ENCODE results near the gene SNAPC4. TPM values are rescaled to one million over a fixed set of nuclear protein-coding genes. Genes with fewer than 3 reads are reported as not detected.

Gene SNAPC4
- polyA plus RNA-seq, 1 of the 3 experiments (the other 2 are of a cell fraction): 9.2 TPM

DNA sequence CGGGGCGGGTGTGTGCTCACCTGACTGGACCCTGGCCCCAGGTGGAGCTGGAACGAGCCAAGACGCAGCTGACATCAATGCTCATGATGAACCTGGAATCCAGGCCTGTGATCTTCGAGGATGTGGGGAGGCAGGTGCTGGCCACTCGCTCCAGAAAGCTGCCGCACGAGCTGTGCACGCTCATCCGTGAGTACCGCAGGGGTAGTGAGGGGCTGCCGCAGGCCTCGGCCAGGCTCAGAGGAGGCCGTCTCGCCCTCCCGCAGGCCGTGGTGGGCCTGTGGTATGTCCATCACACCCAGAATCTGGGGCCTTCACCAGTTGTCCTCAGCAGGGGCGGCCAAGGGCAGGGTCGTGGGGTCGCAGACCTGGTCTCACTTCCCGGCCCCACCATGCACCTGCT is 21.8 kb upstream of the SNAPC4 start:
- H2AFZ ChIP-seq (ENCODE audit: low read depth): no peak overlapping the region
- ChIA-PET CTCF (no interaction called here), POLR2A (no interaction called here)
- no peak overlapping the region for H3K9ac ChIP-seq
- WGBS (ENCODE audit: low lambda C conversion rate): 96% methylated on average over 8 of the region's 21 CpGs
- H3K4me2 ChIP-seq: no peak overlapping the region
- peaks cover 21 to 59% of the 10 kb centered on the region in 2 experiments for H3K36me3 ChIP-seq (replicated peaks in 1 of 2; ENCODE audit: control insufficient read depth in 1 of 2, insufficient read depth in 2 of 2, low read length in 1 of 2)
- H3F3A ChIP-seq (replicated peaks; ENCODE audit: insufficient read depth): peaks cover 7% of the 10 kb centered on the region
- H3K27me3 ChIP-seq (ENCODE audit: insufficient read depth): no peaks in the 10 kb centered on the region
- H3K79me2 ChIP-seq (ENCODE audit: insufficient read depth): no peaks in the 10 kb centered on the region
- DNase-seq: no peak
- H3K9me2 ChIP-seq: no peaks in the 10 kb centered on the region
- H3K4me3 ChIP-seq (ENCODE audit: low read depth in 2 of 2, low read length in 1 of 2): no peak overlapping the region
- no peaks in the 10 kb centered on the region for H3K4me1 ChIP-seq (ENCODE audit: control insufficient read depth in 1 of 2, insufficient read depth in 2 of 2, low read depth in 1 of 2, low read length in 1 of 2)
- no peak for TF ChIP-seq ZBTB33 (IDR thresholded peaks at IDR 0.05; ENCODE audit: borderline replicate concordance, low read depth)
- TF ChIP-seq JUND (IDR thresholded peaks at IDR 0.05): no peak
- TF ChIP-seq TCF12 (IDR thresholded peaks at IDR 0.05): no peak
- TF ChIP-seq, protein P1, sequence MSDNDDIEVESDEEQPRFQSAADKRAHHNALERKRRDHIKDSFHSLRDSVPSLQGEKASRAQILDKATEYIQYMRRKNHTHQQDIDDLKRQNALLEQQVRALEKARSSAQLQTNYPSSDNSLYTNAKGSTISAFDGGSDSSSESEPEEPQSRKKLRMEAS (IDR thresholded peaks at IDR 0.05; ENCODE audit: low read depth): no peak
- TF ChIP-seq, protein P2, sequence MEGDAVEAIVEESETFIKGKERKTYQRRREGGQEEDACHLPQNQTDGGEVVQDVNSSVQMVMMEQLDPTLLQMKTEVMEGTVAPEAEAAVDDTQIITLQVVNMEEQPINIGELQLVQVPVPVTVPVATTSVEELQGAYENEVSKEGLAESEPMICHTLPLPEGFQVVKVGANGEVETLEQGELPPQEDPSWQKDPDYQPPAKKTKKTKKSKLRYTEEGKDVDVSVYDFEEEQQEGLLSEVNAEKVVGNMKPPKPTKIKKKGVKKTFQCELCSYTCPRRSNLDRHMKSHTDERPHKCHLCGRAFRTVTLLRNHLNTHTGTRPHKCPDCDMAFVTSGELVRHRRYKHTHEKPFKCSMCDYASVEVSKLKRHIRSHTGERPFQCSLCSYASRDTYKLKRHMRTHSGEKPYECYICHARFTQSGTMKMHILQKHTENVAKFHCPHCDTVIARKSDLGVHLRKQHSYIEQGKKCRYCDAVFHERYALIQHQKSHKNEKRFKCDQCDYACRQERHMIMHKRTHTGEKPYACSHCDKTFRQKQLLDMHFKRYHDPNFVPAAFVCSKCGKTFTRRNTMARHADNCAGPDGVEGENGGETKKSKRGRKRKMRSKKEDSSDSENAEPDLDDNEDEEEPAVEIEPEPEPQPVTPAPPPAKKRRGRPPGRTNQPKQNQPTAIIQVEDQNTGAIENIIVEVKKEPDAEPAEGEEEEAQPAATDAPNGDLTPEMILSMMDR (IDR thresholded peaks at IDR 0.05): no peak
- no peak for TF ChIP-seq SMC3 (IDR thresholded peaks at IDR 0.05; ENCODE audit: low read depth, low read length)
- TF ChIP-seq GABPA (IDR thresholded peaks at IDR 0.05; ENCODE audit: low read depth): no peak
- no peak for TF ChIP-seq POLR2AphosphoS5 (IDR thresholded peaks at IDR 0.05; ENCODE audit: low read depth, low read length)
- TF ChIP-seq FOSL2 (IDR thresholded peaks at IDR 0.05; ENCODE audit: borderline replicate concordance, low read depth): no peak
- TF ChIP-seq PBX3 (IDR thresholded peaks at IDR 0.05): no peak
- TF ChIP-seq NFIC (IDR thresholded peaks at IDR 0.05; ENCODE audit: borderline replicate concordance): no peak
- no peak for TF ChIP-seq CHD2 (IDR thresholded peaks at IDR 0.05; ENCODE audit: low read length, partially characterized antibody)
- no peak for TF ChIP-seq USF1 (IDR thresholded peaks at IDR 0.05; ENCODE audit: borderline replicate concordance, low read depth)
- TF ChIP-seq TAF1 (IDR thresholded peaks at IDR 0.05; ENCODE audit: borderline replicate concordance, low read depth, low read length): no peak
- TF ChIP-seq ELF1 (IDR thresholded peaks at IDR 0.05): no peak
- no peak for TF ChIP-seq SIN3A (IDR thresholded peaks at IDR 0.05; ENCODE audit: borderline replicate concordance, low read depth, low read length)
- no peak for TF ChIP-seq RAD21 (IDR thresholded peaks at IDR 0.05; ENCODE audit: low read length)
- no peak for TF ChIP-seq RXRA (IDR thresholded peaks at IDR 0.05; ENCODE audit: borderline replicate concordance, low read depth)
- TF ChIP-seq NRF1 (IDR thresholded peaks at IDR 0.05; ENCODE audit: low read depth, low read length): no peak
- TF ChIP-seq, protein P3, sequence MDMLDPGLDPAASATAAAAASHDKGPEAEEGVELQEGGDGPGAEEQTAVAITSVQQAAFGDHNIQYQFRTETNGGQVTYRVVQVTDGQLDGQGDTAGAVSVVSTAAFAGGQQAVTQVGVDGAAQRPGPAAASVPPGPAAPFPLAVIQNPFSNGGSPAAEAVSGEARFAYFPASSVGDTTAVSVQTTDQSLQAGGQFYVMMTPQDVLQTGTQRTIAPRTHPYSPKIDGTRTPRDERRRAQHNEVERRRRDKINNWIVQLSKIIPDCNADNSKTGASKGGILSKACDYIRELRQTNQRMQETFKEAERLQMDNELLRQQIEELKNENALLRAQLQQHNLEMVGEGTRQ (IDR thresholded peaks at IDR 0.05; ENCODE audit: borderline replicate concordance, low read depth, low read length): no peak
- H4K20me1 ChIP-seq (ENCODE audit: insufficient read depth): no peaks in the 10 kb centered on the region
- no peaks in the 10 kb centered on the region for H3K9me3 ChIP-seq
- no peak overlapping the region for H3K27ac ChIP-seq (ENCODE audit: low read depth in 2 of 2, low read length in 1 of 2)
